GM12878 (cell line): ENCODE measurements around the gene STK32B. TPM values are rescaled to one million over a fixed set of nuclear protein-coding genes. Genes with fewer than 3 reads are reported as not detected.

Source experiments
- ATAC-seq: fragments of 200-7000 bp; cut with Tn5 transposase; 3 replicates; pipeline ENCODE4 v1.9.1; 2020; ENCODE audit warnings: mild to moderate bottlenecking, moderate library complexity
- BruUV-seq: library from RNA; stranded (reverse); fragments of 400-500 nt; replicated peaks from 2 replicates; lab custom pipeline; 2021; lab: Mats Ljungman, UMichigan
- CTCF ChIA-PET: fragments of 300-600 bp; sonication (Branson Sonifier 250); formaldehyde crosslinking; extraction: SDS; loops from one replicate; lab custom pipeline; 2021; ENCODE audit warnings: inconsistent platforms; lab: Yijun Ruan, JAX
- POLR2A ChIA-PET: fragments of 350-600 bp; formaldehyde crosslinking; extraction: SDS; loops from one replicate; lab custom pipeline; 2021; ENCODE audit warnings: inconsistent platforms; lab: Charles Lee
- RAD21 ChIA-PET: fragments of 300-600 bp; sonication (Branson Sonifier 250); formaldehyde crosslinking; loops from one replicate; lab custom pipeline; 2023; ENCODE audit warnings: antibody characterized with exemption; ENCODE audit not compliant: unreplicated experiment; lab: Charles Lee
- SMC1A ChIA-PET: fragments of 300-600 bp; sonication (Branson Sonifier 250); formaldehyde crosslinking; loops from one replicate; lab custom pipeline; 2023; ENCODE audit not compliant: unreplicated experiment, uncharacterized antibody; lab: Charles Lee
- DNase-seq: peaks from one replicate; pipeline ENCODE4 v3.0.0-alpha.2; 2011; ENCODE audit warnings: low read depth, low spot score
- FAIRE-seq: peaks from 3 replicates; lab custom pipeline; 2011; peaks lifted over from hg19 to GRCh38; lab: Jason Lieb, UNC
- H2AFZ ChIP-seq: 2 replicates; pipeline ENCODE4 v1.6.0; 2011; ENCODE audit warnings: low read depth, low read length, control low read depth; ENCODE audit not compliant: control insufficient read depth
- H3K27ac ChIP-seq: 2 replicates; pipeline ENCODE4 v1.5.1; 2011; ENCODE audit warnings: control low read depth; ENCODE audit not compliant: control insufficient read depth, insufficient read depth
- H3K27me3 ChIP-seq, 2 experiments: replicated peaks in 1 of 2; 2 replicates each; pipeline versions ENCODE4 v1.6.0 to v1.6.1; 2011; ENCODE audit warnings: low read length in 1 of 2; ENCODE audit not compliant: control insufficient read depth in 2 of 2, insufficient read depth in 2 of 2
- H3K36me3 ChIP-seq, 2 experiments: 2 replicates each; pipeline ENCODE4 v1.5.1; 2011; ENCODE audit warnings: low read length in 1 of 2; ENCODE audit not compliant: control insufficient read depth in 2 of 2, insufficient read depth in 2 of 2
- H3K4me1 ChIP-seq: 2 replicates; pipeline ENCODE4 v1.6.1; 2011; ENCODE audit warnings: mild to moderate bottlenecking, low read length, moderate library complexity, mixed read lengths; ENCODE audit not compliant: control insufficient read depth, insufficient read depth
- H3K4me2 ChIP-seq: 2 replicates; pipeline ENCODE4 v1.6.0; 2011; ENCODE audit warnings: control low read depth; ENCODE audit not compliant: control insufficient read depth, insufficient read depth
- H3K4me3 ChIP-seq: fragments of 200-600 bp; sonication (generic); 2 replicates; pipeline ENCODE4 v1.5.1; 2016
- H3K79me2 ChIP-seq: 2 replicates; pipeline ENCODE4 v1.6.0; 2011; ENCODE audit warnings: low read length; ENCODE audit not compliant: control insufficient read depth, insufficient read depth
- H3K9ac ChIP-seq: 2 replicates; pipeline ENCODE4 v1.8.0; 2011; ENCODE audit warnings: low read length, control low read depth, mixed read lengths; ENCODE audit not compliant: control insufficient read depth, insufficient read depth
- H3K9me3 ChIP-seq: replicated peaks from 3 replicates; pipeline ENCODE4 v1.5.1; 2011; ENCODE audit warnings: mild to moderate bottlenecking, low read length; ENCODE audit not compliant: control insufficient read depth, insufficient read depth
- H4K20me1 ChIP-seq: 2 replicates; pipeline ENCODE4 v1.6.0; 2011; ENCODE audit not compliant: control insufficient read depth, insufficient read depth
- ATF7 ChIP-seq: fragments of 450-650 bp; IDR thresholded peaks from 2 replicates; pipeline ENCODE4 v1.6.1; 2016; ENCODE audit warnings: low read depth, mild to moderate bottlenecking
- BCLAF1 ChIP-seq: fragments of 450-650 bp; IDR thresholded peaks from 2 replicates; pipeline ENCODE4 v1.6.1; 2017; ENCODE audit warnings: antibody characterized with exemption, mild to moderate bottlenecking, moderate library complexity
- CEBPB ChIP-seq, 2 experiments: fragments of 150-350 bp in 1 of 2; IDR thresholded peaks; 2 replicates each; pipeline ENCODE4 v1.6.1; 2012 to 2014; ENCODE audit warnings: low read depth in 2 of 2, low read length in 2 of 2, borderline replicate concordance in 1 of 2, inconsistent platforms in 1 of 2
- CREB1 ChIP-seq: IDR thresholded peaks from 2 replicates; pipeline ENCODE4 v1.6.1; 2012; ENCODE audit warnings: low read depth, mild to moderate bottlenecking, inconsistent platforms
- FOS ChIP-seq: IDR thresholded peaks from 3 replicates; pipeline ENCODE4 v1.6.1; 2011; ENCODE audit warnings: borderline replicate concordance; ENCODE audit not compliant: insufficient read length; ENCODE audit errors: extremely low read depth
- STAT1 ChIP-seq: fragments of 450-650 bp; conservative IDR thresholded peaks from 2 replicates; pipeline ENCODE4 v1.6.1; 2014; ENCODE audit warnings: antibody characterized with exemption, mild to moderate bottlenecking
- YBX1 ChIP-seq: fragments of 450-650 bp; IDR thresholded peaks from 2 replicates; pipeline ENCODE4 v1.6.1; 2016; ENCODE audit warnings: antibody characterized with exemption
- ZNF217 ChIP-seq: fragments of 450-650 bp; IDR thresholded peaks from 2 replicates; pipeline ENCODE4 v1.6.1; 2017; ENCODE audit warnings: antibody characterized with exemption, mild to moderate bottlenecking
- WGBS: methylation state at CpG from one replicate; pipeline ENCODE4 v1.1.6; 2016; ENCODE audit warnings: low lambda C conversion rate; ENCODE audit not compliant: insufficient replicate concordance, insufficient coverage; ENCODE audit errors: missing lambda C conversion rate; 5-methylcytosine and 5-hydroxymethylcytosine counted together
- in situ Hi-C: fragments of 300-500 bp; cut with MboI; formaldehyde crosslinking; loops from 9 replicates; pipeline ENCODE4 v1.14.3; 2018; ENCODE audit warnings: mixed read lengths
- intact Hi-C: fragments of 100-400 bp; cut with micrococcal nuclease; formaldehyde crosslinking; loops from one replicate; pipeline ENCODE4 v1.14.2; 2022; ENCODE audit not compliant: unreplicated experiment
- polyA plus RNA-seq, 11 experiments: library from polyadenylated mRNA; depleted of rRNA in 4 of 11; unstranded in 6 of 11; stranded (reverse) in 5 of 11; fragments of >200 nt; fragmentation: Nextera tagmentation in 4 of 11; fragmentation: Illumina TruSeq in 1 of 11; extraction: Ambion mirVana in 4 of 11; extraction: Trizol in 1 of 11; gene quantifications; 1 replicate in 1 of 11; 2 replicates in 10 of 11; pipeline versions ENCODE4 v1.2.1 to v1.2.3, GENCODE V29; 2011 to 2016; ENCODE audit warnings: inconsistent platforms in 2 of 11, missing spikeins in 2 of 11, low read depth in 1 of 11
- total RNA-seq, 4 experiments: library from RNA; depleted of rRNA in 3 of 4; stranded (reverse); fragments of >200 nt in 3 of 4; fragmentation: Illumina TruSeq in 1 of 4; extraction: Trizol in 1 of 4; gene quantifications; 2 replicates each; pipeline versions ENCODE4 v1.2.1 to v1.2.3, GENCODE V29; 2013 to 2021
- TF ChIP-seq, protein P1 (sequence below): IDR thresholded peaks from 2 replicates; pipeline ENCODE4 v1.6.1; 2012; ENCODE audit warnings: low read length, inconsistent platforms

The STK32B gene
- total and polyA plus RNA-seq, 10 of the 15 experiments (the other 5 are each of a cell fraction or from before 2014, with no cell fraction given), result 0.04 to 0.12 (median 0.08) TPM; not detected in 7

- no peak for TF ChIP-seq BCLAF1
- TF ChIP-seq STAT1, result no peak
- no peak for TF ChIP-seq YBX1
- no peak for TF ChIP-seq ATF7
These were observed 47.9 kb upstream of the STK32B start (continued) for GRCh38 chr4:5003372-5003857.

DNA sequence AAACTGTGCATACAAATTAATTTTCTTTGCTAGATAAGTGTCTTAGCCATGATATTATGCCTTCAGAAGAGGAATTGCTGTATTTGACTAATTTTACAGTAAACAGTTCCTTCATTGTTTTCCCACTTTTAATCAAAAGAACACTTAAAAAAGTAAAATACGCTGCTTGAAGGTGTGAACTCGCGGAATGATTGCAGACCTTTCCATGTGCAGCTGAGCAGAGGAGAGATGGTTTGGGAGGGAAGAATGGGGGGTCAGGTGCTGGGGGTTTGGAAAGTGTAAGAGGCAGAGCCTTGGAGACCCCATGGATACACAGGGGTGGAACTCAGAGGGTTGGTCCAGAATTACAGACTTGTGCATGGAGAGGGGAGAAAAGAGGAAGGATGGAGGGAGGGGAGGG, 47.4 kb upstream of the STK32B start:
- no peak overlapping the region for H3K4me2 ChIP-seq
- no peak overlapping the region for H3K4me3 ChIP-seq
- no peak overlapping the region for H3K27ac ChIP-seq
- WGBS, result 6% methylated on average over 3 of the region's 3 CpGs
- POLR2A ChIA-PET, result no interaction called here
- H3K27me3 ChIP-seq, result no peaks in the 10 kb centered on the region; a peak in 1 of 4 replicates
- no peak overlapping the region for H3K9ac ChIP-seq
- no peak for DNase-seq
- H3K4me1 ChIP-seq, result no peaks in the 10 kb centered on the region
- no peaks in the 10 kb centered on the region for H3K36me3 ChIP-seq
- CTCF ChIA-PET, result no interaction called here
- intact Hi-C loops (no loop called here), in situ Hi-C loops (no loop called here)
- no peaks in the 10 kb centered on the region for H3K9me3 ChIP-seq
- RAD21 ChIA-PET, result no interaction called here
- FAIRE-seq, result no peak
- no peak for ATAC-seq
- H2AFZ ChIP-seq, result no peak overlapping the region
- SMC1A ChIA-PET, result no interaction called here
- BruUV-seq, result no TSS peak
- H3K79me2 ChIP-seq, result no peaks in the 10 kb centered on the region
- no peak for TF ChIP-seq FOS
- no peak for TF ChIP-seq CEBPB (IDR thresholded peaks at IDR 0.05; ENCODE audit: borderline replicate concordance in 1 of 2, low read depth in 2 of 2, low read length in 2 of 2)
- TF ChIP-seq, protein P1, sequence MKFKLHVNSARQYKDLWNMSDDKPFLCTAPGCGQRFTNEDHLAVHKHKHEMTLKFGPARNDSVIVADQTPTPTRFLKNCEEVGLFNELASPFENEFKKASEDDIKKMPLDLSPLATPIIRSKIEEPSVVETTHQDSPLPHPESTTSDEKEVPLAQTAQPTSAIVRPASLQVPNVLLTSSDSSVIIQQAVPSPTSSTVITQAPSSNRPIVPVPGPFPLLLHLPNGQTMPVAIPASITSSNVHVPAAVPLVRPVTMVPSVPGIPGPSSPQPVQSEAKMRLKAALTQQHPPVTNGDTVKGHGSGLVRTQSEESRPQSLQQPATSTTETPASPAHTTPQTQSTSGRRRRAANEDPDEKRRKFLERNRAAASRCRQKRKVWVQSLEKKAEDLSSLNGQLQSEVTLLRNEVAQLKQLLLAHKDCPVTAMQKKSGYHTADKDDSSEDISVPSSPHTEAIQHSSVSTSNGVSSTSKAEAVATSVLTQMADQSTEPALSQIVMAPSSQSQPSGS, result no peak
- TF ChIP-seq ZNF217, result no peak
- TF ChIP-seq CREB1, result no peak
- no peaks in the 10 kb centered on the region for H4K20me1 ChIP-seq
